NCI-H2081 (cell line): ENCODE measurements around the gene ZNF700.
"Not testable (repeated sequence)": the region's sequence is repeated elsewhere in the genome, so short reads cannot be mapped to it uniquely, and the experiment has no call there.

ENCODE experiments used
- DNase-seq, 2 experiments: peaks; one replicate each; lab custom pipeline; 2025; lab: John Stamatoyannopoulos, UW

The ZNF700 gene

GRCh38 chr19:11989112-11989456, 64.2 kb downstream of the ZNF700 start:
- no peak for DNase-seq

DNA sequence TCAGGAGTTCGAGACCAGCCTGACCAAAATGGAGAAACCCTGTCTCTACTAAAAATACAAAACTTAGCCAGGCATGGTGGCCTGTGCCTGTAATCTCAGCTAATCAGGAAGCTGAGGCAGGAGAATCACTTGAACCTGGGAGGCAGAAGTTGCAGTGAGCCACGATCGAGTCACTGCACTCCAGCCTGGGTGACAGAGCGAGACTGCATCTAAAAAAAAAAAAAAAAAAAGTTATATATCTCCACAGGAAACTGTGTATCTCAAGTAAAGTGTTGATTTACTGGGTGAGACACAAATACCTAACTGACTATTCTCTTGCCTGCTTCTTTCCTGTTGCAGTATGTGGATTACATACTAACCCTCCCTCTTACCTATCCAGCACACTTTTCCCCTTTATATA, 67.0 kb downstream of the ZNF700 start:
- DNase-seq = not testable (repeated sequence)

DNA sequence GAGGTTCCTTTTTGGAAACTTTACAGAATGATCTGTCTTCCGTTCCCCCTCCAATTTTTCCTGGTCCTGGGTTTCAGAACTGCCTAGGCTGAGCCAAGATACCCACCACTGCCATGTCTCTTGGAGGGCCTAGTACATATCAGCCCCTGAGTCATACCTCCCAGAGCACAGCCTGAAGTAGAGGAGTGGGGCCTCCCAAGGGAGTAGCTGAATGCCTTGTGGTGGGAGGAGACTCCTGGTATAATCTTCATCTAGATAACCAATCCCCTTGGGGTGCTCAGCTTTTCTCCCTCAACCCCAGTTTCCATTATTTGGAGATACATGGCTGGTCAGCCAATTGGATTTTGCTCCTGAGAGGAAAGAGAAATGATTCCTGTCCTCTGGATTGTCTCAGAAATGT, 70.3 kb downstream of the ZNF700 start:
- no peak for DNase-seq
